Endothelial cell of umbilical vein (primary cell): ENCODE measurements around the gene PITPNM2. TPM values are rescaled to one million over a fixed set of nuclear protein-coding genes. Genes with fewer than 3 reads are reported as not detected.
A peak's percentile ranks its signal among the peaks of the same experiment; 100 is the strongest.

ENCODE experiments used
- BruUV-seq: library from RNA; stranded (reverse); fragments of 400-500 nt; replicated peaks from 2 replicates; lab custom pipeline; 2021; lab: Mats Ljungman, UMichigan
- CTCF ChIA-PET: fragments of 300-600, 350-600 bp; sonication (Branson Sonifier 250); formaldehyde crosslinking; loops from one replicate; lab custom pipeline; 2021; ENCODE audit warnings: antibody characterized with exemption, inconsistent platforms; lab: Charles Lee
- POLR2A ChIA-PET: fragments of 300-600, 350-600 bp; sonication (Branson Sonifier 250); formaldehyde crosslinking; loops from one replicate; lab custom pipeline; 2021; ENCODE audit warnings: antibody characterized with exemption, inconsistent platforms; lab: Charles Lee
- DNase-seq: peaks from one replicate; pipeline ENCODE4 v3.0.0-alpha.2; 2011; ENCODE audit warnings: low read depth, low spot score
- FAIRE-seq: peaks from 2 replicates; lab custom pipeline; 2011; peaks lifted over from hg19 to GRCh38; lab: Jason Lieb, UNC
- H2AFZ ChIP-seq: 2 replicates; pipeline ENCODE4 v1.6.0; 2012; ENCODE audit warnings: low read depth, low read length, control low read depth, inconsistent platforms
- H3K27ac ChIP-seq: 2 replicates; pipeline ENCODE4 v1.5.1; 2011; ENCODE audit warnings: low read depth, mild to moderate bottlenecking, control low read depth, low read length, moderate library complexity; ENCODE audit not compliant: insufficient read depth
- H3K27me3 ChIP-seq, 2 experiments: 2 replicates each; pipeline versions ENCODE4 v1.6.0 to v1.6.1; 2011; ENCODE audit warnings: low read length in 2 of 2, mixed read lengths in 1 of 2; ENCODE audit not compliant: control insufficient read depth in 2 of 2, insufficient read depth in 2 of 2
- H3K36me3 ChIP-seq, 2 experiments: 2 replicates in 1 of 2; 3 replicates in 1 of 2; pipeline ENCODE4 v1.5.1; 2011; ENCODE audit warnings: low read length in 2 of 2, mild to moderate bottlenecking in 1 of 2, moderate library complexity in 1 of 2; ENCODE audit not compliant: control insufficient read depth in 2 of 2, insufficient read depth in 2 of 2; ENCODE audit errors: extremely low read depth in 1 of 2
- H3K4me1 ChIP-seq: 3 replicates; pipeline ENCODE4 v1.5.1; 2011; ENCODE audit warnings: mild to moderate bottlenecking, low read length; ENCODE audit not compliant: control insufficient read depth, insufficient read depth; ENCODE audit errors: extremely low read depth
- H3K4me2 ChIP-seq: 2 replicates; pipeline ENCODE4 v1.6.1; 2011; ENCODE audit warnings: low read length, control low read depth, mixed read lengths; ENCODE audit not compliant: insufficient read depth
- H3K4me3 ChIP-seq, 3 experiments: fragments of 200-600 bp in 1 of 3; sonication (generic), shearing (Covaris generic) in 1 of 3; replicated peaks in 1 of 3; 2 replicates each; pipeline ENCODE4 v1.5.1; 2011 to 2016; ENCODE audit warnings: control low read depth in 3 of 3, low read length in 3 of 3, mild to moderate bottlenecking in 2 of 3, inconsistent platforms in 1 of 3, low read depth in 1 of 3, moderate library complexity in 1 of 3; ENCODE audit not compliant: insufficient read depth in 1 of 3
- H3K79me2 ChIP-seq: 2 replicates; pipeline ENCODE4 v1.6.0; 2012; ENCODE audit warnings: low read length, inconsistent platforms; ENCODE audit not compliant: control insufficient read depth, insufficient read depth
- H3K9ac ChIP-seq: replicated peaks from 2 replicates; pipeline ENCODE3; 2011; ENCODE audit warnings: low read length, control low read depth; ENCODE audit not compliant: insufficient read depth; ENCODE audit errors: extremely low read depth
- H3K9me1 ChIP-seq: replicated peaks from 3 replicates; pipeline ENCODE4 v1.6.0; 2011; ENCODE audit warnings: mild to moderate bottlenecking, low read length; ENCODE audit not compliant: control insufficient read depth, insufficient read depth; ENCODE audit errors: extremely low read depth
- H3K9me3 ChIP-seq: replicated peaks from 2 replicates; pipeline ENCODE4 v1.5.1; 2012; ENCODE audit warnings: low read length, inconsistent platforms; ENCODE audit not compliant: control insufficient read depth, insufficient read depth
- H4K20me1 ChIP-seq: replicated peaks from 2 replicates; pipeline ENCODE3; 2011; ENCODE audit warnings: mild to moderate bottlenecking, low read length; ENCODE audit not compliant: control insufficient read depth, insufficient read depth; ENCODE audit errors: extremely low read depth
- CTCF ChIP-seq, 2 donors: IDR thresholded peaks; 1 replicate in 1 of 2; 2 replicates in 1 of 2; pipeline ENCODE4 v1.5.1; 2011; ENCODE audit warnings: low read length in 2 of 2, mild to moderate bottlenecking in 2 of 2, moderate library complexity in 2 of 2, control low read depth in 1 of 2, inconsistent platforms in 1 of 2, low read depth in 1 of 2; ENCODE audit not compliant: insufficient read depth in 1 of 2; ENCODE audit errors: extremely low read depth in 1 of 2
- EZH2 ChIP-seq: IDR thresholded peaks from 2 replicates; pipeline ENCODE4 v1.6.1; 2012; ENCODE audit warnings: borderline replicate concordance, low read depth, mild to moderate bottlenecking, moderate library complexity, low read length, inconsistent platforms; ENCODE audit not compliant: severe bottlenecking
- FOS ChIP-seq: IDR thresholded peaks from 2 replicates; pipeline ENCODE4 v1.6.1; 2011; ENCODE audit warnings: mild to moderate bottlenecking, low read length, moderate library complexity, borderline replicate concordance; ENCODE audit not compliant: insufficient read depth
- GATA2 ChIP-seq: IDR thresholded peaks from 2 replicates; pipeline ENCODE4 v1.7.0; 2011; ENCODE audit warnings: low read depth, mild to moderate bottlenecking, moderate library complexity, mixed read lengths, low read length; ENCODE audit not compliant: insufficient read length, insufficient read depth
- JUN ChIP-seq: IDR thresholded peaks from 2 replicates; pipeline ENCODE4 v1.6.1; 2011; ENCODE audit warnings: borderline replicate concordance, low read depth; ENCODE audit not compliant: insufficient read length, insufficient read depth
- MAX ChIP-seq: IDR thresholded peaks from 2 replicates; pipeline ENCODE4 v1.6.1; 2011; ENCODE audit not compliant: insufficient read depth, insufficient read length
- MYC ChIP-seq: IDR thresholded peaks from one replicate; pipeline ENCODE4 v1.6.1; 2011; ENCODE audit warnings: mild to moderate bottlenecking, low read depth, low read length
- POLR2A ChIP-seq: IDR thresholded peaks from 2 replicates; pipeline ENCODE4 v1.6.1; 2012; ENCODE audit warnings: low read depth, mild to moderate bottlenecking, control low read depth, low read length
- POLR2AphosphoS5 ChIP-seq: IDR thresholded peaks from 2 replicates; pipeline ENCODE4 v1.6.1; 2012; ENCODE audit warnings: low read depth, mild to moderate bottlenecking, control low read depth, low read length, moderate library complexity; ENCODE audit not compliant: insufficient read depth
- dilution Hi-C: fragments of 300-500 bp; cut with MboI; formaldehyde crosslinking; loops from one replicate; pipeline ENCODE4 v1.15.0; 2019; ENCODE audit warnings: low sequenced_read_pairs; ENCODE audit not compliant: extremely low pct_ligation_motif_present
- intact Hi-C: fragments of 100-400 bp; cut with micrococcal nuclease; formaldehyde crosslinking; loops from one replicate; pipeline ENCODE4 v1.10.0; 2022
- polyA plus RNA-seq, 4 experiments: library from polyadenylated mRNA; depleted of rRNA in 3 of 4; stranded (reverse) in 3 of 4; unstranded in 1 of 4; fragments of >200 nt; gene quantifications; 2 replicates each; pipeline versions ENCODE4 v1.2.1 to v1.2.3, GENCODE V29; 2011 to 2012; ENCODE audit warnings: missing spikeins in 1 of 4
- total RNA-seq: library from RNA; stranded (reverse); gene quantifications from 2 replicates; pipeline ENCODE4 v1.2.3, GENCODE V29; 2021

The PITPNM2 gene
- total and polyA plus RNA-seq, 2 donors (not counting 3 experiments of a cell fraction or from before 2014, with no cell fraction given): 4.2 to 15.9 TPM

DNA sequence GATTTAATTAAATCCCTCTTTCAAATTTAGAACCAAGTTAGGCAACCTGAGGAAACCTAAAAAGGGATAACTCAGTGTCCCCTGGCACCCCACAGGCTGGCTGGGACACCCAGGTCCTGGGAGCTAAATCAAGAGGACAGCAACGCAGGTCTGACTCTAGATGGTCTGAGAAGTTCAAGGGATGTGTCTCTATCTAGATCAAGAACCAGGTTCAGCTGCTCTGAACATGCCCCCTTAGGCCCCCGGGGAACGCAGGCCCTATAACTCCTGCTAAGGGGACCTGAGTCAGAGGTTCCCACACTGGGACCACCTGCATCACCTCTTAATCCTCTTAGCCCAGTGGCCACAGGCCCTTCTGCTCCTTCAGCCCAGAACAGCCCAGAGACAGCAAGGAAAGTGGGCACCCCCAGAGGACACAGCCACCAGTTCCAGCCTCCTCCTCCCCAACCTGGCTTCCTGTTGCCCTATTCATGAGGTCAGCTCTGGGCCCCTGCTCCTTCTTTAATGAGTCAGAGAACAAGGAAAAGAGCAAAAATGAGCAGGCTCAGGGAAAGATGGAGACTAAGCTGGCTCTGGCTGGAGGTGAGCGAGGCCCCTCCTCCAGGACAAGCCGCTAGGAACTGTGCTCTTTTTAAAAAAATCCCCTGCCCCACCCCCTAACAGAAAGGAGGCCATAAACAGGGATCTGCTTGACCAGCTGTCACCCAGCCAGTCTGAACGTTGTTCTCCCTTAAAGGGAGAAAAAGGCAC lies 10.8 kb downstream of the PITPNM2 start:
- H3K9ac ChIP-seq: no peak overlapping the region
- dilution Hi-C loops: no loop called here
- H2AFZ ChIP-seq: no peak overlapping the region
- H3K4me2 ChIP-seq: peak overlapping the region; percentile 17
- ChIA-PET CTCF (interaction anchor here (0.8 to 2.0 kb wide), 4 partner anchors 14 to 138 kb away, joined by 3 to 7 read pairs (median 4); no protein-coding TSS in a partner anchor), POLR2A (no interaction called here)
- peak; percentile 50 for TF ChIP-seq FOS
- TF ChIP-seq GATA2: no peak
- peak; percentile 24 for DNase-seq
- peak; percentile 80 for FAIRE-seq
- H3K27me3 ChIP-seq: no peaks in the 10 kb centered on the region
- no peaks in the 10 kb centered on the region for H3K9me1 ChIP-seq
- H3K4me3 ChIP-seq: no peak overlapping the region
- intact Hi-C loops: loop anchor here (5.0 kb wide), 1 partner anchor 53 kb away; no protein-coding TSS in a partner anchor
- H4K20me1 ChIP-seq: no peaks in the 10 kb centered on the region
- H3K36me3 ChIP-seq: no peaks in the 10 kb centered on the region
- no TSS peak for BruUV-seq
- H3K79me2 ChIP-seq: peaks cover 29% of the 10 kb centered on the region
- no peaks in the 10 kb centered on the region for H3K9me3 ChIP-seq
- H3K27ac ChIP-seq: no peak overlapping the region
- H3K4me1 ChIP-seq: peaks cover 29% of the 10 kb centered on the region

GRCh38 chr12:123135688-123136087 lies 15.2 kb downstream of the PITPNM2 start:
- CTCF ChIA-PET: interaction anchor here (0.7 to 1.5 kb wide), 3 partner anchors 14 to 92 kb away, joined by 3 to 4 read pairs (median 4); no protein-coding TSS in a partner anchor

More at GRCh38 chr12:123135688-123136087, 15.2 kb downstream of the PITPNM2 start:
- Histone ChIP-seq H3K9ac (no peak overlapping the region), H3K79me2 (peaks cover 15% of the 10 kb centered on the region), H3K9me1 (no peaks in the 10 kb centered on the region), H3K9me3 (no peaks in the 10 kb centered on the region), H4K20me1 (no peaks in the 10 kb centered on the region), H3K27ac (no peak overlapping the region), H3K4me1 (peaks cover 10% of the 10 kb centered on the region), H3K4me3 (no peak overlapping the region), H3K4me2 (no peak overlapping the region), H3K36me3 (no peaks in the 10 kb centered on the region), H3K27me3 (no peaks in the 10 kb centered on the region), H2AFZ (no peak overlapping the region)
- POLR2A ChIA-PET: no interaction called here
- DNase-seq (no peak), FAIRE-seq (no peak)
- no peak for TF ChIP-seq CTCF (IDR thresholded peaks at IDR 0.05; ENCODE audit: extremely low read depth in 1 of 2, insufficient read depth in 1 of 2, low read depth in 1 of 2, low read length in 2 of 2)
- TF ChIP-seq EZH2: no peak
- no peak for TF ChIP-seq FOS
- no peak for TF ChIP-seq POLR2A
- no peak for TF ChIP-seq POLR2AphosphoS5
- no peak for TF ChIP-seq MAX
- TF ChIP-seq JUN: no peak
- TF ChIP-seq GATA2: no peak
- no peak for TF ChIP-seq MYC
- BruUV-seq: no TSS peak
- dilution Hi-C loops: no loop called here
- intact Hi-C loops: no loop called here
